Ovary (tissue), 3 donors: Measurements from ENCODE around the gene TCP11L1.

ENCODE experiments used
- CTCF ChIP-seq, 3 donors: fragments of 450-650 bp in 2 of 3; fragments of 200-600 bp in 1 of 3; IDR thresholded peaks; one replicate each; pipeline versions ENCODE4 v1.5.1 to v1.8.0; 2016 to 2022; ENCODE audit warnings: antibody characterized with exemption in 3 of 3, mild to moderate bottlenecking in 1 of 3
- POLR2A ChIP-seq: fragments of 450-650 bp; IDR thresholded peaks from one replicate; pipeline ENCODE4 v1.6.1; 2017; ENCODE audit warnings: antibody characterized with exemption, mild to moderate bottlenecking, moderate library complexity
- donor health status: DM: no; HTN: no; CAD: no.

GRCh38 chr11:33025339-33025722, 14.0 kb upstream of the TCP11L1 start:
- TF ChIP-seq CTCF (IDR thresholded peaks at IDR 0.05): no peak
- TF ChIP-seq POLR2A: no peak
